GM12875 (cell line): Measurements from ENCODE around the gene SLC30A1.

Experiments
- H3K4me3 ChIP-seq: one replicate; pipeline ENCODE4 v1.5.1; 2011; ENCODE audit warnings: low read depth, low read length, control low read depth
- CTCF ChIP-seq: IDR thresholded peaks from 2 replicates; pipeline ENCODE4 v1.5.1; 2011; ENCODE audit warnings: low read depth, mild to moderate bottlenecking, control low read depth, inconsistent platforms, low read length, moderate library complexity, borderline replicate concordance; ENCODE audit not compliant: insufficient read depth

The SLC30A1 gene

GRCh38 chr1:211613108-211613947, 34.4 kb upstream of the SLC30A1 start:
- TF ChIP-seq CTCF = no peak

GRCh38 chr1:211612786-211613107, 33.8 kb upstream of the SLC30A1 start:
- H3K4me3 ChIP-seq = no peak overlapping the region
- TF ChIP-seq CTCF = no peak

More at GRCh38 chr1:211613108-211613947, 34.4 kb upstream of the SLC30A1 start:
- H3K4me3 ChIP-seq = no peak overlapping the region

- no peak for TF ChIP-seq CTCF
- no peak overlapping the region for H3K4me3 ChIP-seq
Measured at GRCh38 chr1:211611818-211612217, 32.9 kb upstream of the SLC30A1 start.

- no peak overlapping the region for H3K4me3 ChIP-seq
- no peak for TF ChIP-seq CTCF
Measured at GRCh38 chr1:211610779-211611556, 32.0 kb upstream of the SLC30A1 start.

- no peak overlapping the region for H3K4me3 ChIP-seq
- TF ChIP-seq CTCF = no peak
Measured at GRCh38 chr1:211609120-211610024, 30.4 kb upstream of the SLC30A1 start.

- H3K4me3 ChIP-seq = no peak overlapping the region
- TF ChIP-seq CTCF = no peak
Measured at GRCh38 chr1:211607754-211608473, 29.0 kb upstream of the SLC30A1 start.
